Suppressor macrophage (primary cell): ENCODE data around the gene HAGH.

Experiments used
- DNase-seq, 4 experiments: peaks; one replicate each; pipeline ENCODE4 v3.0.0-alpha.2; 2020 to 2022

Gene HAGH

GRCh38 chr16:1762196-1762878 lies 64.3 kb downstream of the HAGH start:
- DNase-seq, result no peak

- DNase-seq, result no peak
Measured at GRCh38 chr16:1761751-1762150, 64.9 kb downstream of the HAGH start.

- no peak for DNase-seq
Measured at GRCh38 chr16:1760911-1761310, 65.7 kb downstream of the HAGH start.

- DNase-seq, result no peak
Measured at GRCh38 chr16:1759511-1759910, 67.1 kb downstream of the HAGH start.

GRCh38 chr16:1758923-1759322 lies 67.7 kb downstream of the HAGH start:
- DNase-seq, result no peak

GRCh38 chr16:1757714-1758461 lies 68.7 kb downstream of the HAGH start:
- DNase-seq, result no peak
